Measurements from ENCODE around the gene PINLYP. TPM values are rescaled to one million over a fixed set of nuclear protein-coding genes. Genes with fewer than 3 reads are reported as not detected.

Gene PINLYP
- total RNA-seq, 4 donors from 2014 or later: 1.1 to 4.0 (median 1.6) TPM; not detected in 1

DNA sequence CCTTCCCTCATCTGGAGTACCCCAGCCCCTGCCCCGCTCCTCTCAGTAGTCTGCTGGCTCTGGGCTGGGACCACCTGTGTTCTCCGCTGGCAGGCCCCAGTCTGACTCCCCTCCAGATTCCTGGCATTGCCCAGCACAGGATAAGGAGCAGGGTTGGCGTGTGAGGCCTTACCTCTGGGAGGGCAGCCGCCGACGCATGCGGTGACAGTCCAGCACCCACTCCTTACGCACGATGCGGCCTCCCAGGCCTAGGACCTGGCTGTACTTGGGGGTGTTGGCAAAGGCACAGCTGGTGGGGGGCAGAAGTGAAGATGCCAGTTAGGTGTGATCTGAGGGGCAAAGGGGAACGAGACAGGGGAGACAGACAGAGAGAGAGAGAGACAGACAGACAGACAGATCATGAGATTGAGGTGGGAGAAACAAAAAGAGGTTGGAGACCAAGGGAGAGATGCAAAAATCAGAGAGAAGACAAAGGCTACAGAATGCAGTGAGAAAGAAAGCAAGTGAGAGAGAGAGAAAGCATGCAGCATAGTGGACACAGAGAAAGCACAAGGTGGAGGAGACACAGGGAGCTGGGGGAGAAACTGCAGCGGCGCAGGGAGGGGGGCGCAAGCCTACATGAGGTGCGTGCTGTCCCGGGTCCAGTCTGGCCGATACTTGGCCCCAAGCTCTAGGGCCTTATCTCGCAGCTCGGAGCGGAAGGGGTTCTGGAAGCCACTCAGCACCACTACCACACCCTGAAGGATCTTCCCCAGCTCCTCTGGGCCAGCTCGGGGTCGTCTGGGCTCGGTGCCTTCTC, 24.0 kb upstream of the PINLYP start:
- in situ Hi-C loops (cut with MboI; ENCODE audit: low pct_ligation_motif_present in 1 of 4, low pct_unique_long_range_greater_than_20kb in 1 of 4, low sequenced_read_pairs in 3 of 4): loop anchor here in 1 of 4 donors (10.0 kb wide), 1 partner anchor 93 kb away; no protein-coding TSS in a partner anchor
- Histone ChIP-seq H3K36me3 (peaks cover 0 to 40% (median 13%) of the 10 kb centered on the region in 4 donors), H3K9me3 (no peaks in the 10 kb centered on the region), H3K27me3 (no peaks in the 10 kb centered on the region), H3K4me3 (no peak overlapping the region), H3K27ac (no peak overlapping the region), H3K4me1 (no peaks in the 10 kb centered on the region)
- TF ChIP-seq, protein P1, sequence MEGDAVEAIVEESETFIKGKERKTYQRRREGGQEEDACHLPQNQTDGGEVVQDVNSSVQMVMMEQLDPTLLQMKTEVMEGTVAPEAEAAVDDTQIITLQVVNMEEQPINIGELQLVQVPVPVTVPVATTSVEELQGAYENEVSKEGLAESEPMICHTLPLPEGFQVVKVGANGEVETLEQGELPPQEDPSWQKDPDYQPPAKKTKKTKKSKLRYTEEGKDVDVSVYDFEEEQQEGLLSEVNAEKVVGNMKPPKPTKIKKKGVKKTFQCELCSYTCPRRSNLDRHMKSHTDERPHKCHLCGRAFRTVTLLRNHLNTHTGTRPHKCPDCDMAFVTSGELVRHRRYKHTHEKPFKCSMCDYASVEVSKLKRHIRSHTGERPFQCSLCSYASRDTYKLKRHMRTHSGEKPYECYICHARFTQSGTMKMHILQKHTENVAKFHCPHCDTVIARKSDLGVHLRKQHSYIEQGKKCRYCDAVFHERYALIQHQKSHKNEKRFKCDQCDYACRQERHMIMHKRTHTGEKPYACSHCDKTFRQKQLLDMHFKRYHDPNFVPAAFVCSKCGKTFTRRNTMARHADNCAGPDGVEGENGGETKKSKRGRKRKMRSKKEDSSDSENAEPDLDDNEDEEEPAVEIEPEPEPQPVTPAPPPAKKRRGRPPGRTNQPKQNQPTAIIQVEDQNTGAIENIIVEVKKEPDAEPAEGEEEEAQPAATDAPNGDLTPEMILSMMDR (IDR thresholded peaks at IDR 0.05): no peak
- TF ChIP-seq EP300 (IDR thresholded peaks at IDR 0.05; ENCODE audit: low read depth): no peak
- TF ChIP-seq POLR2A (IDR thresholded peaks at IDR 0.05): no peak
- no peak for TF ChIP-seq POLR2AphosphoS5 (IDR thresholded peaks at IDR 0.05)
- WGBS, 2 donors (ENCODE audit: low coverage in 1 of 2): 67 to 87% methylated on average over 2 to 21 of the region's 23 CpGs
- intact Hi-C loops (cut with DNase I; ENCODE audit: low total_unique reads): no loop called here
- no peak for DNase-seq

DNA sequence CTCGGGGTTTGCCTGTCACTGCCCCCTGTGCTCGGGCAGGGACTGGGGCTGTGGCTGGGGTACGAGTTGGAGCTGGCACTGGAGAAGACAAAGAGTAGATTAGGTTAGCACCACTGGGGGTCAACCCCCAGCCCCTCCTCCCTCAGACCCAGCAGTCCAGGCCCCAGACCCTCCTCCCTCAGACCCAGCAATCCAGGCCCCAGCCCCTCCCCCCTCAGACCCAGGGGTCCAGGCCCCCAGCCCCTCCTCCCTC, 23.5 kb upstream of the PINLYP start:
- H3K27ac ChIP-seq: no peak overlapping the region
- H3K36me3 ChIP-seq: peaks cover 0 to 40% (median 13%) of the 10 kb centered on the region in 4 donors
- H3K4me1 ChIP-seq: no peaks in the 10 kb centered on the region
- TF ChIP-seq POLR2AphosphoS5 (IDR thresholded peaks at IDR 0.05): no peak
- TF ChIP-seq EP300 (IDR thresholded peaks at IDR 0.05; ENCODE audit: low read depth): no peak
- TF ChIP-seq POLR2A (IDR thresholded peaks at IDR 0.05): no peak
- TF ChIP-seq, protein P1 (IDR thresholded peaks at IDR 0.05): no peak
- H3K9me3 ChIP-seq: no peaks in the 10 kb centered on the region
- in situ Hi-C loops (cut with MboI; ENCODE audit: low pct_ligation_motif_present in 1 of 4, low pct_unique_long_range_greater_than_20kb in 1 of 4, low sequenced_read_pairs in 3 of 4) (loop anchor here in 1 of 4 donors (10.0 kb wide), 1 partner anchor 93 kb away; no protein-coding TSS in a partner anchor), intact Hi-C loops (cut with DNase I; ENCODE audit: low total_unique reads) (no loop called here)
- no peak for DNase-seq
- WGBS, 2 donors (ENCODE audit: low coverage in 1 of 2): 82% methylated on average over 3 of the region's 3 CpGs; no CpG with 5 or more reads in 1 of the 2 donors
- H3K4me3 ChIP-seq: no peak overlapping the region
- H3K27me3 ChIP-seq: no peaks in the 10 kb centered on the region

DNA sequence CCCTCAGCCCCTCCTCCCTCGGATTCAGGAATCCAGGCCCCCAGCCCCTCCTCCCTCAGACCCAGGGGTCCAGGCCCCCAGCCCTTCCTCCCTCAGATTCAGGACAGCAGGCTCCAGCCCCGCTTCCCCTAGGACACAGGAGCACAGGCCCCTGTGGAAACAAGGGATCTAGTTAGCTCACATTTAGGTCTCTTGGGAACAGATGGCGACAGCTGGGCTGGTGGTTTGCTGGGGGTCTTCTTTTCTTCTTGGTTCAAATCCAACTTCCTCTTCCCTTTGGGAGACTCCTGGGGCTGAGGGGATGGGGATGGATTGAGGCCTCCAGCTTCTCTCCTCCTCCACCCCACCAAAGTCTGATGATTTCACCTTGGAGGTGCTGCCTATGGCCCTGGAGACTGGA, 23.0 kb upstream of the PINLYP start:
- Histone ChIP-seq H3K27ac (no peak overlapping the region), H3K4me3 (no peak overlapping the region), H3K9me3 (no peaks in the 10 kb centered on the region), H3K4me1 (no peaks in the 10 kb centered on the region), H3K36me3 (peaks cover 0 to 40% (median 13%) of the 10 kb centered on the region in 4 donors), H3K27me3 (no peaks in the 10 kb centered on the region)
- TF ChIP-seq POLR2AphosphoS5 (IDR thresholded peaks at IDR 0.05): no peak
- no peak for TF ChIP-seq POLR2A (IDR thresholded peaks at IDR 0.05)
- TF ChIP-seq, protein P1 (IDR thresholded peaks at IDR 0.05): no peak
- TF ChIP-seq EP300 (IDR thresholded peaks at IDR 0.05; ENCODE audit: low read depth): no peak
- WGBS, 2 donors (ENCODE audit: low coverage in 1 of 2): 80% methylated on average over 2 of the region's 3 CpGs; no CpG with 5 or more reads in 1 of the 2 donors
- in situ Hi-C loops (cut with MboI; ENCODE audit: low pct_ligation_motif_present in 1 of 4, low pct_unique_long_range_greater_than_20kb in 1 of 4, low sequenced_read_pairs in 3 of 4) (loop anchor here in 1 of 4 donors (10.0 kb wide), 1 partner anchor 92 kb away; no protein-coding TSS in a partner anchor), intact Hi-C loops (cut with DNase I; ENCODE audit: low total_unique reads) (no loop called here)
- no peak for DNase-seq

DNA sequence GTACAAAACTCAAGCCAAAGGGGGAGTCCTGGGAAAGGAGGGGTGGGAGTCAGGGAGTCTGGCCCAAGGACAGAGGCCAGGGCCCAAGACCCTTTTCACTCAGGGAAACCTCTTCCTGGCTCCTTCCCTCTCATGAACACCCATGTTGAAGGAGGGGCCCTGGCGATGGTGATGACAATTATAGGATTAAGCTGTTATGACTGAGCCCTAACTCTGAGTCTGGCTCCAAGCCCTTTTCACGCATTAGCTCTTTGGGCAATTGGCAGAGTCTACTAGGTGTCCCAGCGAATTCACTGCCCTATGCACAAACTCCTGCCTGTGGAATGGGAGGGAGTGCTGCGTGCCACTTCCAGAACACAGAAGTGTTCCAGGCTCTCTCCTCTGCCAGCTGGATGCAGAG, 21.9 kb upstream of the PINLYP start:
- Histone ChIP-seq H3K4me1 (no peaks in the 10 kb centered on the region), H3K36me3 (peaks cover 0 to 40% (median 13%) of the 10 kb centered on the region in 4 donors), H3K27ac (no peak overlapping the region), H3K9me3 (no peaks in the 10 kb centered on the region), H3K4me3 (no peak overlapping the region), H3K27me3 (no peaks in the 10 kb centered on the region)
- DNase-seq: no peak
- no peak for TF ChIP-seq POLR2A (IDR thresholded peaks at IDR 0.05)
- no peak for TF ChIP-seq POLR2AphosphoS5 (IDR thresholded peaks at IDR 0.05)
- TF ChIP-seq, protein P1 (IDR thresholded peaks at IDR 0.05): no peak
- TF ChIP-seq EP300 (IDR thresholded peaks at IDR 0.05; ENCODE audit: low read depth): no peak
- 85% methylated on average over 4 of the region's 4 CpGs; no CpG with 5 or more reads in 1 of the 2 donors for WGBS, 2 donors (ENCODE audit: low coverage in 1 of 2)
- intact Hi-C loops (cut with DNase I; ENCODE audit: low total_unique reads): no loop called here
- in situ Hi-C loops (cut with MboI; ENCODE audit: low pct_ligation_motif_present in 1 of 4, low pct_unique_long_range_greater_than_20kb in 1 of 4, low sequenced_read_pairs in 3 of 4): loop anchor here in 1 of 4 donors (10.0 kb wide), 1 partner anchor 91 kb away; no protein-coding TSS in a partner anchor

Data from transverse colon (tissue), 4 donors.